Tibial nerve (tissue), 3 donors: ENCODE measurements around the gene RNU5B-1.

Experiments
- CTCF ChIP-seq, 5 experiments: fragments of 200-600 bp in 3 of 5; fragments of 450-650 bp in 2 of 5; sonication (generic) in 3 of 5; IDR thresholded peaks; one replicate each; pipeline ENCODE4 v1.5.1; 2016 to 2019; ENCODE audit warnings: antibody characterized with exemption in 5 of 5, mild to moderate bottlenecking in 3 of 5, moderate library complexity in 2 of 5
- POLR2A ChIP-seq, 2 donors: fragments of 450-650 bp; IDR thresholded peaks; one replicate each; pipeline ENCODE4 v1.6.1; 2017; ENCODE audit warnings: antibody characterized with exemption in 2 of 2, mild to moderate bottlenecking in 2 of 2, moderate library complexity in 2 of 2

- TF ChIP-seq CTCF (IDR thresholded peaks at IDR 0.05) (peak; percentile 58 to 94 (median 77)), POLR2A (IDR thresholded peaks at IDR 0.05) (peak; percentile 76 to 90)
Measured at GRCh38 chr15:65286704-65287519, 17.6 kb upstream of the RNU5B-1 start, which contains the start of gene PARP16.
